Erythroblast (primary cell): ENCODE measurements around the gene TULP1.

Experiments used
- DNase-seq, 2 experiments: peaks; one replicate each; lab custom pipeline; 2025; lab: John Stamatoyannopoulos, UW
- GATA1 ChIP-seq: IDR thresholded peaks from 2 replicates; pipeline ENCODE4 v1.6.1; 2011; ENCODE audit warnings: low read depth, mild to moderate bottlenecking, control low read depth, low read length, moderate library complexity
- POLR2A ChIP-seq: IDR thresholded peaks from 2 replicates; pipeline ENCODE4 v1.6.1; 2011; ENCODE audit warnings: mild to moderate bottlenecking, low read length

Gene TULP1

DNA sequence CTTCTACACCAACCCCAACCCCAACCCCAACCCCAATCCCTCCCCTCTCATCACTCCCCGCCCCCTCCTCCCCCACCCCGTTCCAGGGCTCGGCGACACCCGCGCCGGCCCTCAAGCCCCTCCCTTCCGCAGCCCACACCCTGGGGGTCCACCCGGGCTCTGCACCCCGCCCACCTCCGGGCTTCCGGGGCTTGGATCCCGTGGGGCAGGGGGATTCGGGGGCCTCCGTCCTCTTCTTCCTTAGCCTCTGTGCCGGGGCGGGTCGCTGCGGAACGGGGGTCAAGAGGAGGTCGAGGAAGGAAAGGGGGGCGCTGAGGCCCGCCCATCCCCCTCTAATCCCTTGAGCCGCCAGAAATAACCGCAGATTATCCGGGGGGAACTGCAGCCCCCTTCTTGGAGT lies 690 bp downstream of the TULP1 start:
- no peak for TF ChIP-seq POLR2A
- TF ChIP-seq GATA1: no peak
- DNase-seq: no peak

DNA sequence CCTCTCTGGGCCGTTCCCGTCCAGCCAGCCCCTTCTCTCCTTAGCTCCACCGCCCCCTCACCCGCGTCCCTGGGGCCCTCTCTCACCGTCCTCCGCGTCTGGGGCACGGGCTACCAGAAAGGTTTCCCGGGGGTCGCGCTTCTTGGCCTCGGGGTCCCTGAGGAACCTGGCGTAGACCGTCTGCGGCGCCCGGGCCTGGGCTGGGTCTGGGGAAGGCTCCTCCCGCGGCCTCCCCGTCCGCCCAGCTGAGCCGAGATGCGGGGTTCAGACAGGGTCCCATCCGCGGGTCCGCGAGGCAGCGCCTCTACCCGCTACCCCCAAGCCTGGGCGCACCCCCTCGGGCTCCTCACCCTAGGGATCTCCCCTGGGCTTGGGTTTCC lies 1.1 kb downstream of the TULP1 start:
- no peak for DNase-seq
- no peak for TF ChIP-seq POLR2A

DNA sequence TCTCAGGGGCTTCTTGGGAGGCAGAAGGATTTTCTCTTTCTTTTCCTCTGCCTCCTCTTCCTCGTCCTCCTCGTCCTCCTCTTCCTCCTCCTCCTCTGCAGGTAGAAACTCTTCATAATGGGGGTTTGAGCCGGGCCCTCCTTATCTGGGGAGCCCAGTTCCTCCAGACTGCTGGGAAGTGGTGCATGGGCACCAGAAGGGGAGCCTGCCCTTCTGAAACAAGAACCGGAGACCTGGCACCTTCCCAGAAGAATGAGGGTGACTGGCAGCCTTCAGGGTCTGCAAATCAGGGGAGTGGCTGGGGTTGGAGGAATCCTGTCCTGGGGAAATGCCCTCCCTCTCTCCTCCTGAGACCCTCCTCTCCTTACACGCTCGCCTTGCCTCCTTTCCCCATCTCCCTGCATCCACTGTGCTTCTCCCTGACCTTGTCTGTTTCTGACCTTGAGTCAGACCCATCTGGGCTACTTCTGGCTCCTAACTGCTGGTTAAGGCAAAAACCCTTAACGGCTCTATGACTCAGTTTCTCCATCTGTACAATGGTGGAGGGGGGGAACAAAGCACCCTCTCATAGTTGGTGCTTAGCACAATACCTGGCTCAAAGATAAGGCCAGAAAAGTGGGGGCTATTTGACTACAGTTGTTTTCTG lies 1.7 kb downstream of the TULP1 start:
- no peak for DNase-seq
- TF ChIP-seq POLR2A (no peak), GATA1 (no peak)

DNA sequence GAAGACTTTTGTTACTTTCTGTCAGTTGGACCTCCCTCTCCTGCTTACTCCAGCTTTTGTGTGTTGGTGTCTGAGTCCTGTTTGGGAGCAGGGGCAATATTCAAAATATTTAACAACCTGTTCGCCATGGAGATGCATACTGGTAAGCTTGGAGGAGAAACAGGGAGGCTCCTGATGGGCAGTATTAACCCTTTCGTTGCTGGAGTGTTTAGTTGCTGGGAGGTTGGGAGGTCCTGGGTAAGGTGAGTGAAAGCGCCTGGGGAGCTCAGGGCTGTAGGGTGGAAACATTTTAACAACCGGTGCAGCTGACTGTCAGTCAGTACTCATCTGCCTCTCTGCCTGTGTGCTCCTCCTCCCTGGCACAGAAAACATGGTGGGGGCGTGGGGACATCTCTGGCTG lies 4.2 kb downstream of the TULP1 start:
- TF ChIP-seq POLR2A: no peak
- DNase-seq: no peak

DNA sequence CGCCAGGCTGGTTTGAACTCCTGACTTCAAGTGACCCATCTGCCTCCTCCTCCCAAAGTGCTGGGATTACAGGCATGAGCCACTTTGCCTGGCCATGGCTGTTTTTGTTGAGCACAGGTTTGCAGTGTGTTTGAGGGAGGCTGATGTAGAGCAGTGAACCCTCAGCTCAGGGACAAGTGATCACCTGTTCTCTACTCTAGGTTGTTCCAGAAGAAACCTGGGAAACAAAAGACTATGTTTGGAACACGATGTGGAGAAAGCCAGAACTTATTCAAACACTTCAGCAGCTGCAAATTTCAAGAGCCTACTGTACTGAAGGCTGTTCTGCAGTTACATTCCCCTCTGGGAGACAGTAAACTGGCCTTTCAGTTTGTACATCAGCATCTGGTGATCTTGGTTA lies 4.7 kb downstream of the TULP1 start:
- DNase-seq: no peak
- TF ChIP-seq POLR2A (no peak), GATA1 (no peak)

GRCh38 chr6:35507221-35507620 lies 5.5 kb downstream of the TULP1 start:
- DNase-seq: no peak
- TF ChIP-seq POLR2A (no peak), GATA1 (no peak)

DNA sequence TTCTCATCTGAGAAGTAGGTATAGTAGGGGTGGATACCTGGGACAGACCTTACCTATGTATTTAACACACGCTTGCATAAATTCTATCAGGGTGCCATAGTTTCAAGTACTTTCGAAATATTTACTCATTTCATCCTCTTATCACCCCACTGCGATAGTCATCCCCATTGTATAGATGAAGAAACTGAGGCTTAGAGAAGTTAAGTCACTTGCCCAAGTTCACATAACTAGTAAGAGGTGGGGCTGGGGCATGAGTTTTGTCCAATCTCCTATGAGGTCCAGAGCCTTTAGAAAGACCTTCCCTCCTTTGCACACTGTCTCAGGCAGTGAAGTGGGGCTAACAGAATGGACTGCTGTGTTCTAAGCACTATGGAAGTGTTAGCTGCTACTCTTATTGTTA lies 6.2 kb downstream of the TULP1 start:
- DNase-seq: no peak
- TF ChIP-seq GATA1 (no peak), POLR2A (no peak)

- no peak for TF ChIP-seq POLR2A
- TF ChIP-seq GATA1: no peak
- DNase-seq: no peak
These were observed 6.7 kb downstream of the TULP1 start for GRCh38 chr6:35505999-35506412.

- TF ChIP-seq GATA1: no peak
- no peak for TF ChIP-seq POLR2A
- DNase-seq: no peak
These were observed 9.2 kb downstream of the TULP1 start for GRCh38 chr6:35503534-35503933.

DNA sequence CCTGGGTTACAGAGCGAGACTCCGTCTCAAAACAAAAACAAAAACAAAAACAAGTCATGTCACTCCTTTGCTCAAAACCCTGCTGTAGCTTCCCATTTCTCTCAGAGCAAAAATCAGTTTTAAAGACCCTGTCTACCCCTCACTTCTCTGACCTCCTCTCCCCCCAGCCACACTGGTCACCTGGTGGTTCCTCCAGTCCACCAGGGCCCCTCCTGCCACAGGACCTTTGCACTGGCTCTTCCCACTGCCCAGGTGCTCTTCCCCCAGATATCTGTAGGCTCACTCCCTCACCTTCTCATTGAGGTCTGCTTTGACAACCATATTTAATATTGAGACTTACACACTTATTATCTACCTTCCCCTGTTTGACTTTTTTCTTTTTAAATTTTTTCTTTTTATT lies 10.9 kb downstream of the TULP1 start:
- TF ChIP-seq GATA1 (no peak), POLR2A (no peak)
- no peak for DNase-seq

DNA sequence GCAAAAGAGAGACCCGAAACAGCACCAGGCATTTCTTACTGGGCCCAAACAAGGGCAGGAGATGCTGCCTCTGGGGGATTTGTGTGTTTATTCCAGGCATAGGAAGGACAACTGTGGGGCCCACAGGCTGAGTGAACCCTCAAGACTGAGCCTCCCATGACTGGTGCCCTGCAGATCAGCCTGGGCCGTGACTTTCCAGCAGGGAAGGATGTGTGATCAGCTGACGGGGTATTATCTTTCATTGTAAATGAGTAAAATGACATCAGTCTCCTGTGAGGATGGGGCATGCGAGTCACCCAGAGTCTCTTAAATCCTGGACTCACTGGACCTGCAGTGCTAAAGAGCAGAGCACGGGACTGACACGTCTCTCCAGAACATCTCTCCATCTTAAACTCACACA lies 11.9 kb downstream of the TULP1 start:
- no peak for DNase-seq
- TF ChIP-seq GATA1: no peak
- TF ChIP-seq POLR2A: no peak

GRCh38 chr6:35499372-35499771 lies 13.3 kb downstream of the TULP1 start:
- TF ChIP-seq POLR2A (no peak), GATA1 (no peak)
- no peak for DNase-seq

DNA sequence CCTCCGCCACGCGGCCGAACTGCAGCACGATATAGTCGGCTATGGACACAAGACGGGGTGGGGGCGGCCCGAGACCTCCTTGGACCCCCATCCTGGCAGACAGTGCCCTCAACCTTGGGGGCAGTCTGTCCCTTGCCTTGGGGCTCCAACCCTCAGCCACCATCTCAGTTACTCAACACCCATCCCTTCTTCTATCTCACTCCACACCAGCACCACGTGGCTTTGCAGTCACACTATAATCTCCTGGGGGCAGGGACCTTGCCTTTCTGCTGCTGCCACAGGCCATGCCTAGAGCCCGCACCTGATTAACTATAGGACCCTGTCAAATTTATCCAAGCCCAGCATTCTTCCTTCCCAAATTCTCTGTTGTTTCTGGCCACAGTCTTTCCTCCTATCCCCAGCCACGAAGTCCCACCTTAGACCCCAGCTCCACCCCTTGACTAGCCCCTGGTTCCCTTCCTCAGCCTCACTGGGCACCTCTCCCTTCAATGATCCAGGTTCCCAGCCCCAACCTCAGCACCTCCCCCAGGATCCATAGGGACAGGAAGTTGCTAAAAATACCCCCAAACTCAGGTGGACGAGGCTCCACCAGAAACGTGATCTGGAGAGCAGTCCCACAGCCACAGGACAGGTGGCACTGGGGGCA lies 14.2 kb downstream of the TULP1 start:
- peak; percentile 45 to 59 for DNase-seq
- TF ChIP-seq GATA1 (no peak), POLR2A (no peak)

GRCh38 chr6:35497571-35498421 lies 14.9 kb downstream of the TULP1 start:
- DNase-seq: peak; percentile 38 to 48
- TF ChIP-seq GATA1: no peak
- no peak for TF ChIP-seq POLR2A

DNA sequence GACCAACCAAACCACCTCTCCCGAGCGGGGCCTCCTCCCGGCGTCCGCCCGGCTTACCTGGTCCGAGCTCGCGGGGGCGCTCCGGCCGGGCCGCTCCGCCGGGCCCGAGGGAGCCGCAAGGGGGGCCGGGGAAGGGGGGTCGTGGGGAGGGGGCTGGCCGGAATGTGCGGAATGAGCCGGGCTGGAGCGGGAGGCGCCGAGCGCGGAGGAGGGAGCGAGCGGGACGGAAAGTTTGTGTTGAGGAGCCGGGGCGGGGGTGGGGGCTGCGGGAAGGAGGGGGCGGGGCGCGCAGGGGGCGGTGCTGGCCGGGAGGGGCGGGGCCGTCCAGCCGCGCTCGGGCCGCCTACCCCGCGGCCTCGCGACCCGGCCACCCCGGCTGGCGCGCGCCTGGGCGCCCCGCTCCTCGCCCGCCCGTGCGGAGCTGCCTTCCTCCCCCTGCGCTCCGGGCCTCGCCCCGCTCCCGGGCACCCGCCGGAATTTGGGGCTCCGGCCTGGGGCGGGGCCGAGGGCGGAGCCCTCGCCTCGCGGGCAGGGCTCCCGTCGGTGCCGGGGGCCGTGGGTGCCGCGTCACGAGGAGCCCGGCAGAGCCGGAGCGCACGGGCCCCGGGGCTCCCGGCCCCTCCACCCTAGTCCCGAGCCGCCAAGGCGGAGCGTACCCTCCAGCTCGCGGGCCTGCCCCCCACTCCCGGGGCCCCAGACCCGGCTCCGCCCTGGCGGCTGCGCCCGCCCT lies 15.7 kb downstream of the TULP1 start, which contains the start of gene TEAD3:
Gene TEAD3, minus strand, starts transcription at position 239 of the 730 bp plus-strand sequence.
- TF ChIP-seq POLR2A (no peak), GATA1 (no peak)
- peak; percentile 57 to 68 for DNase-seq
